ENCODE results near the gene EMP1. TPM values are rescaled to one million over a fixed set of nuclear protein-coding genes. Genes with fewer than 3 reads are reported as not detected.

EMP1 gene
- total RNA-seq, 4 donors from 2014 or later: 33.5 to 111 (median 73.6) TPM

GRCh38 chr12:13170892-13171490 lies 25.5 kb upstream of the EMP1 start:
- intact Hi-C loops (cut with DNase I; ENCODE audit: low total_unique reads): no loop called here
- no peak for TF ChIP-seq CTCF (IDR thresholded peaks at IDR 0.05 in 4 of 5, conservative IDR thresholded peaks at IDR 0.05 in 1 of 5)
- no peak for TF ChIP-seq POLR2A (IDR thresholded peaks at IDR 0.05)
- Histone ChIP-seq H3K27me3 (peaks cover 0 to 5% (median 0%) of the 10 kb centered on the region in 3 donors), H3K4me3 (no peak overlapping the region), H3K36me3 (no peaks in the 10 kb centered on the region), H3K4me1 (peaks cover 0 to 3% of the 10 kb centered on the region in 2 donors), H3K27ac (peak overlapping the region in 1 of 4 donors; percentile 10), H3K9me3 (no peaks in the 10 kb centered on the region)
- no peak for ATAC-seq
- no peak for DNase-seq
- in situ Hi-C loops (cut with MboI; ENCODE audit: low sequenced_read_pairs in 4 of 4): no loop called here

GRCh38 chr12:13171921-13172859 lies 24.3 kb upstream of the EMP1 start:
- H3K27ac ChIP-seq: peak overlapping the region; percentile 10 to 51 (median 30)
- intact Hi-C loops (cut with DNase I; ENCODE audit: low total_unique reads): no loop called here
- H3K4me3 ChIP-seq: no peak overlapping the region
- peaks cover 0 to 5% (median 0%) of the 10 kb centered on the region in 3 donors for H3K27me3 ChIP-seq
- in situ Hi-C loops (cut with MboI; ENCODE audit: low sequenced_read_pairs in 4 of 4): no loop called here
- H3K4me1 ChIP-seq: peaks cover 0 to 3% of the 10 kb centered on the region in 2 donors
- no peak for ATAC-seq
- no peaks in the 10 kb centered on the region for H3K9me3 ChIP-seq
- peak in 1 of 2 donors; percentile 36 for DNase-seq
- TF ChIP-seq POLR2A (IDR thresholded peaks at IDR 0.05) (no peak), CTCF (IDR thresholded peaks at IDR 0.05 in 4 of 5, conservative IDR thresholded peaks at IDR 0.05 in 1 of 5) (no peak)
- no peaks in the 10 kb centered on the region for H3K36me3 ChIP-seq

- H3K4me1 ChIP-seq: peaks cover 0 to 3% of the 10 kb centered on the region in 2 donors
- H3K27ac ChIP-seq: peak overlapping the region; percentile 38 to 63 (median 52)
- TF ChIP-seq CTCF (IDR thresholded peaks at IDR 0.05 in 4 of 5, conservative IDR thresholded peaks at IDR 0.05 in 1 of 5) (no peak), POLR2A (IDR thresholded peaks at IDR 0.05) (no peak)
- no peaks in the 10 kb centered on the region for H3K9me3 ChIP-seq
- intact Hi-C loops (cut with DNase I; ENCODE audit: low total_unique reads): no loop called here
- H3K4me3 ChIP-seq: no peak overlapping the region
- H3K36me3 ChIP-seq: no peaks in the 10 kb centered on the region
- peaks cover 0 to 5% (median 0%) of the 10 kb centered on the region in 3 donors for H3K27me3 ChIP-seq
- DNase-seq (peak; percentile 43 to 75), ATAC-seq (peak; percentile 78 to 81)
- in situ Hi-C loops (cut with MboI; ENCODE audit: low sequenced_read_pairs in 4 of 4): no loop called here
These were observed 23.3 kb upstream of the EMP1 start for GRCh38 chr12:13173012-13173932.

GRCh38 chr12:13175499-13175898 lies 21.0 kb upstream of the EMP1 start:
- Histone ChIP-seq H3K27me3 (no peaks in the 10 kb centered on the region), H3K4me1 (peaks cover 7 to 10% of the 10 kb centered on the region in 2 donors), H3K9me3 (no peaks in the 10 kb centered on the region), H3K4me3 (no peak overlapping the region), H3K36me3 (no peaks in the 10 kb centered on the region), H3K27ac (no peak overlapping the region)
- DNase-seq (no peak), ATAC-seq (no peak)
- in situ Hi-C loops (cut with MboI; ENCODE audit: low sequenced_read_pairs in 4 of 4) (no loop called here), intact Hi-C loops (cut with DNase I; ENCODE audit: low total_unique reads) (no loop called here)
- TF ChIP-seq POLR2A (IDR thresholded peaks at IDR 0.05): no peak
